ENCODE results near the gene GNB3. TPM values are rescaled to one million over a fixed set of nuclear protein-coding genes. Genes with fewer than 3 reads are reported as not detected.

Gene GNB3
- total RNA-seq, 1 experiment from 2014 or later: not detected

Other genes with a start within 250 kb of the GNB3 start
- gene CHD4, start 233.5 kb upstream of the GNB3 start, total RNA-seq (2014; rRNA removed; shearing (Covaris generic)): 178 and 180 TPM in 2 replicates
- gene LPAR5, start 205.0 kb upstream of the GNB3 start, total RNA-seq (2014; rRNA removed; shearing (Covaris generic)): not detected in 2 replicates
- gene ACRBP, start 193.5 kb upstream of the GNB3 start, total RNA-seq (2014; rRNA removed; shearing (Covaris generic)): not detected in 2 replicates
- 34.8 and 41.0 TPM in 2 replicates for gene ING4, start 177.8 kb upstream of the GNB3 start, total RNA-seq (2014; rRNA removed; shearing (Covaris generic))
- gene ZNF384, start 151.6 kb upstream of the GNB3 start, total RNA-seq (2014; rRNA removed; shearing (Covaris generic)): 19.5 and 20.0 TPM in 2 replicates
- gene PIANP, start 140.1 kb upstream of the GNB3 start, total RNA-seq (2014; rRNA removed; shearing (Covaris generic)): not detected in 2 replicates
- 80.2 and 82.4 TPM in 2 replicates for gene COPS7A, start 116.9 kb upstream of the GNB3 start, total RNA-seq (2014; rRNA removed; shearing (Covaris generic))
- 171 and 243 TPM in 2 replicates for gene MLF2, start 87.8 kb upstream of the GNB3 start, total RNA-seq (2014; rRNA removed; shearing (Covaris generic))
- gene PTMS, start 74.6 kb upstream of the GNB3 start, total RNA-seq (2014; rRNA removed; shearing (Covaris generic)): 243 and 442 TPM in 2 replicates
- 0.13 and 0.47 TPM in 2 replicates for gene LAG3, start 68.4 kb upstream of the GNB3 start, total RNA-seq (2014; rRNA removed; shearing (Covaris generic))
- not detected in 2 replicates for gene CD4, start 51.4 kb upstream of the GNB3 start, total RNA-seq (2014; rRNA removed; shearing (Covaris generic))
- gene GPR162, start 19.1 kb upstream of the GNB3 start, total RNA-seq (2014; rRNA removed; shearing (Covaris generic)): 0.16 TPM in 1 of 2 replicates, not detected in the other
- 0.63 TPM in 1 of 2 replicates, not detected in the other for gene P3H3, start 12.5 kb upstream of the GNB3 start, total RNA-seq (2014; rRNA removed; shearing (Covaris generic))
- 143 and 156 TPM in 2 replicates for gene CDCA3, start 10.4 kb downstream of the GNB3 start, total RNA-seq (2014; rRNA removed; shearing (Covaris generic))
- gene USP5, start 11.2 kb downstream of the GNB3 start, total RNA-seq (2014; rRNA removed; shearing (Covaris generic)): 121 and 150 TPM in 2 replicates
- 1,911 and 2,129 TPM in 2 replicates for gene TPI1, start 26.6 kb downstream of the GNB3 start, total RNA-seq (2014; rRNA removed; shearing (Covaris generic))
- 14.1 and 16.2 TPM in 2 replicates for gene SPSB2, start 32.4 kb downstream of the GNB3 start, total RNA-seq (2014; rRNA removed; shearing (Covaris generic))
- gene LRRC23, start 63.9 kb downstream of the GNB3 start, total RNA-seq (2014; rRNA removed; shearing (Covaris generic)): 12.2 and 20.0 TPM in 2 replicates
- gene ENO2, start 73.7 kb downstream of the GNB3 start, total RNA-seq (2014; rRNA removed; shearing (Covaris generic)): 5.3 and 7.1 TPM in 2 replicates
- 6.0 and 7.2 TPM in 2 replicates for gene ATN1, start 87.0 kb downstream of the GNB3 start, total RNA-seq (2014; rRNA removed; shearing (Covaris generic))
- gene RNU7-1, start 102.9 kb downstream of the GNB3 start, total RNA-seq (2014; rRNA removed; shearing (Covaris generic)): not detected in 2 replicates
- 331 and 408 TPM in 2 replicates for gene C12orf57, start 103.1 kb downstream of the GNB3 start, total RNA-seq (2014; rRNA removed; shearing (Covaris generic))
- gene PTPN6, start 110.4 kb downstream of the GNB3 start, total RNA-seq (2014; rRNA removed; shearing (Covaris generic)): not detected in 2 replicates
- gene PHB2, start 129.7 kb downstream of the GNB3 start, total RNA-seq (2014; rRNA removed; shearing (Covaris generic)): 254 and 334 TPM in 2 replicates
- 60.7 and 65.8 TPM in 2 replicates for gene EMG1, start 130.0 kb downstream of the GNB3 start, total RNA-seq (2014; rRNA removed; shearing (Covaris generic))
- 8.3 and 19.2 TPM in 2 replicates for gene LPCAT3, start 177.6 kb downstream of the GNB3 start, total RNA-seq (2014; rRNA removed; shearing (Covaris generic))
- gene C1S, start 219.8 kb downstream of the GNB3 start, total RNA-seq (2014; rRNA removed; shearing (Covaris generic)): 21.2 and 35.0 TPM in 2 replicates